Measurements from ENCODE around the gene AFMID.

The AFMID gene

GRCh38 chr17:78180508-78180907 is 6.7 kb upstream of the AFMID start:
- no peak for DNase-seq

GRCh38 chr17:78182504-78182903 is 4.7 kb upstream of the AFMID start:
- DNase-seq, result no peak

- no peak for DNase-seq
Measured at GRCh38 chr17:78183916-78184315, 3.2 kb upstream of the AFMID start.

- no peak for DNase-seq
Measured at GRCh38 chr17:78184351-78184750, 2.8 kb upstream of the AFMID start.

GRCh38 chr17:78184868-78185267 is 2.3 kb upstream of the AFMID start:
- no peak for DNase-seq

GRCh38 chr17:78185981-78186691 is 1.0 kb upstream of the AFMID start:
- DNase-seq, result no peak

GRCh38 chr17:78196716-78197115 is 9.6 kb downstream of the AFMID start:
- DNase-seq, result no peak

GRCh38 chr17:78197147-78197832 is 10.1 kb downstream of the AFMID start:
- no peak for DNase-seq

GRCh38 chr17:78200451-78200850 is 13.3 kb downstream of the AFMID start:
- no peak for DNase-seq

GRCh38 chr17:78202666-78203065 is 15.5 kb downstream of the AFMID start:
- DNase-seq, result no peak

GRCh38 chr17:78204387-78205123 is 17.4 kb downstream of the AFMID start:
- DNase-seq, result no peak

GRCh38 chr17:78205124-78205775 is 18.1 kb downstream of the AFMID start:
- DNase-seq, result no peak

- DNase-seq, result no peak
Measured at GRCh38 chr17:78206298-78206697, 19.1 kb downstream of the AFMID start.

GRCh38 chr17:78208486-78208885 is 21.3 kb downstream of the AFMID start:
- DNase-seq, result no peak

GRCh38 chr17:78210111-78210510 is 22.9 kb downstream of the AFMID start:
- DNase-seq, result no peak

- no peak for DNase-seq
Measured at GRCh38 chr17:78211032-78211431, 23.9 kb downstream of the AFMID start.

GRCh38 chr17:78214016-78214705 is 27.0 kb downstream of the AFMID start, which contains the start of gene BIRC5:
Gene BIRC5 (plus strand): TSS chr17:78214253. CDS start chr17:78214317, 64 bp downstream.
- peak; percentile 94 to 97 for DNase-seq

GRCh38 chr17:78214706-78215061 is 27.5 kb downstream of the AFMID start:
- no peak for DNase-seq

- no peak for DNase-seq
Measured at GRCh38 chr17:78219396-78220150, 32.4 kb downstream of the AFMID start.

GRCh38 chr17:78223061-78223460 is 35.9 kb downstream of the AFMID start:
- DNase-seq, result no peak

GRCh38 chr17:78223765-78224164 is 36.6 kb downstream of the AFMID start:
- no peak for DNase-seq

Data from stimulated activated CD4-positive, alpha-beta T cell treated with anti-CD3 and anti-CD28 coated beads, Interleukin-2, amount 100 ng/mL, for 24 hours (primary cell).